Uterus (tissue), 2 donors: ENCODE results near the gene DBH.

Source experiments
- POLR2A ChIP-seq, 2 donors: fragments of 450-650 bp; IDR thresholded peaks; one replicate each; pipeline ENCODE4 v1.6.1; 2016; ENCODE audit warnings: antibody characterized with exemption in 2 of 2, mild to moderate bottlenecking in 1 of 2, moderate library complexity in 1 of 2
- TF ChIP-seq, protein P1 (sequence below), 4 experiments: fragments of 200-600 bp in 2 of 4; fragments of 450-650 bp in 2 of 4; sonication (generic) in 2 of 4; IDR thresholded peaks; one replicate each; pipeline ENCODE4 v1.5.1; 2016 to 2019; ENCODE audit warnings: antibody characterized with exemption in 4 of 4, mild to moderate bottlenecking in 2 of 4, moderate library complexity in 1 of 4

DNA sequence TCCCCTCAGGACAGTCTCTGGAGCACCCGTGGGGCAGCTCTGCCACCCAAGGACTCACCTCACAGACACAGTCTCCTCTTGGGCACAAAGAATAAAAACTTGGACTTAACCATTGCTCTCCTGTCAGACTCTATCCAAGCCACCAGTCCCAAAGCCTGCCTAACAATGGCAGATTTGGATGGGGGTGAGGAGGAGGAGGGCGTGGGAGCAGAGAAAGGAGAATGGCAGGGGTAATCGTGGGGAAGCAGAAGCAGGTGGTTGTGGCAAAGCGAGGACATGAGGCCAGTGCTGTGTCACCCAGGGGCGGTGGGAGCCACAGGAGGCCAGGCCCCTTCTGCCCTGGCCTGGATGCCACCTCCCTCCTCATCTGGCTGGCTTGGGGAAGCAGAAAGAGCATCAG, 21.5 kb upstream of the DBH start:
- TF ChIP-seq POLR2A (IDR thresholded peaks at IDR 0.05): no peak
- TF ChIP-seq, protein P1, sequence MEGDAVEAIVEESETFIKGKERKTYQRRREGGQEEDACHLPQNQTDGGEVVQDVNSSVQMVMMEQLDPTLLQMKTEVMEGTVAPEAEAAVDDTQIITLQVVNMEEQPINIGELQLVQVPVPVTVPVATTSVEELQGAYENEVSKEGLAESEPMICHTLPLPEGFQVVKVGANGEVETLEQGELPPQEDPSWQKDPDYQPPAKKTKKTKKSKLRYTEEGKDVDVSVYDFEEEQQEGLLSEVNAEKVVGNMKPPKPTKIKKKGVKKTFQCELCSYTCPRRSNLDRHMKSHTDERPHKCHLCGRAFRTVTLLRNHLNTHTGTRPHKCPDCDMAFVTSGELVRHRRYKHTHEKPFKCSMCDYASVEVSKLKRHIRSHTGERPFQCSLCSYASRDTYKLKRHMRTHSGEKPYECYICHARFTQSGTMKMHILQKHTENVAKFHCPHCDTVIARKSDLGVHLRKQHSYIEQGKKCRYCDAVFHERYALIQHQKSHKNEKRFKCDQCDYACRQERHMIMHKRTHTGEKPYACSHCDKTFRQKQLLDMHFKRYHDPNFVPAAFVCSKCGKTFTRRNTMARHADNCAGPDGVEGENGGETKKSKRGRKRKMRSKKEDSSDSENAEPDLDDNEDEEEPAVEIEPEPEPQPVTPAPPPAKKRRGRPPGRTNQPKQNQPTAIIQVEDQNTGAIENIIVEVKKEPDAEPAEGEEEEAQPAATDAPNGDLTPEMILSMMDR (IDR thresholded peaks at IDR 0.05): no peak
